SU-DHL-6 (cell line): ENCODE data around the gene SKP1.

Source experiments
- CTCF ChIP-seq: fragments of 200-600 bp; sonication (generic); IDR thresholded peaks from one replicate; pipeline ENCODE4 v1.5.1; 2017; ENCODE audit warnings: antibody characterized with exemption, mild to moderate bottlenecking, low read length, moderate library complexity; ENCODE audit not compliant: insufficient read depth, poor library complexity, severe bottlenecking
- EZH2phosphoT487 ChIP-seq: fragments of 200-600 bp; sonication (generic), shearing (Covaris generic); conservative IDR thresholded peaks from 2 replicates; pipeline ENCODE4 v1.6.1; 2018; ENCODE audit warnings: mild to moderate bottlenecking, antibody characterized with exemption, low read length, moderate library complexity, mixed read lengths

GRCh38 chr5:134124289-134125038 is 52.3 kb downstream of the SKP1 start:
- no peak for TF ChIP-seq CTCF
- TF ChIP-seq EZH2phosphoT487, result no peak
